Peyer's patch (tissue), 4 donors: ENCODE measurements around the gene GNG2.

ENCODE experiments used
- POLR2A ChIP-seq, 2 donors: fragments of 450-650 bp; IDR thresholded peaks; one replicate each; pipeline ENCODE4 v1.5.1; 2017; ENCODE audit warnings: antibody characterized with exemption in 2 of 2, mild to moderate bottlenecking in 2 of 2, moderate library complexity in 2 of 2
- TF ChIP-seq, protein P1 (sequence below), 6 experiments: fragments of 450-650 bp in 4 of 6; fragments of 200-600 bp in 2 of 6; sonication (generic) in 1 of 6; IDR thresholded peaks; one replicate each; pipeline ENCODE4 v1.5.1; 2017 to 2019; ENCODE audit warnings: antibody characterized with exemption in 6 of 6, mild to moderate bottlenecking in 3 of 6, moderate library complexity in 1 of 6

DNA sequence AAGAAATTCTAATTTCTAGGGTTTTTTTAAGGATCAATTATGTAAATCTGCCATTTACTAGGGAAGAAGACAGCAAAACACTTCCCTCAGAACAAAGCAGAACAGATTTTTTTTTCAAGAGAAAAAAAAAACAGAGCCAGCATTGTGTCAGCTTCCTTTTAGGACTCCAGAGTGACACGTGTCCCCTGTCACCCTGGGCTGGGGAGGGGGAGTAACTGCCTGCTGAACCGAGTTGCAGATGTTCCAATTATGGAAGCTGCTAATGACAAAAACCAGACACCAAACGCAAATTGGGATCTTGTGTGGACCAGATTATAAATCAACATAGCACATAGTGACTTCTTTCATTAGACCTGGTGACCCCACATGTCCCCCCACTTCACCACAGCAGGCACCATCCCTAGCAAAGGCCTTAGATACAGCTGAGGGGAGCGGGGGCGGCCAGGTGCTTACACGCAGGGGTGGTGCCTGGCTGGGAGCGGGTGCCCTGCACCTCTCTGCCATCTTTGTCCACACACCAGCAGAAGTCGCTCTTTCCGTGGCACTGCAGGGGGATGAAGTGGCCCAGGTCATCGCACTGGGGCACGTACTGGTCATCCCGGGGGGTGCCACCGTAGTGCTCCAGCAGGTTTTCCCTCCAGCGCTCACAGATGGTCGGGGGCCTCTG, 154.3 kb downstream of the GNG2 start:
- TF ChIP-seq POLR2A (IDR thresholded peaks at IDR 0.05) = no peak
- TF ChIP-seq, protein P1, sequence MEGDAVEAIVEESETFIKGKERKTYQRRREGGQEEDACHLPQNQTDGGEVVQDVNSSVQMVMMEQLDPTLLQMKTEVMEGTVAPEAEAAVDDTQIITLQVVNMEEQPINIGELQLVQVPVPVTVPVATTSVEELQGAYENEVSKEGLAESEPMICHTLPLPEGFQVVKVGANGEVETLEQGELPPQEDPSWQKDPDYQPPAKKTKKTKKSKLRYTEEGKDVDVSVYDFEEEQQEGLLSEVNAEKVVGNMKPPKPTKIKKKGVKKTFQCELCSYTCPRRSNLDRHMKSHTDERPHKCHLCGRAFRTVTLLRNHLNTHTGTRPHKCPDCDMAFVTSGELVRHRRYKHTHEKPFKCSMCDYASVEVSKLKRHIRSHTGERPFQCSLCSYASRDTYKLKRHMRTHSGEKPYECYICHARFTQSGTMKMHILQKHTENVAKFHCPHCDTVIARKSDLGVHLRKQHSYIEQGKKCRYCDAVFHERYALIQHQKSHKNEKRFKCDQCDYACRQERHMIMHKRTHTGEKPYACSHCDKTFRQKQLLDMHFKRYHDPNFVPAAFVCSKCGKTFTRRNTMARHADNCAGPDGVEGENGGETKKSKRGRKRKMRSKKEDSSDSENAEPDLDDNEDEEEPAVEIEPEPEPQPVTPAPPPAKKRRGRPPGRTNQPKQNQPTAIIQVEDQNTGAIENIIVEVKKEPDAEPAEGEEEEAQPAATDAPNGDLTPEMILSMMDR (IDR thresholded peaks at IDR 0.05) = no peak
